LNCAP (cell line): Measurements from ENCODE around the gene RHBDF2.
A peak's percentile ranks its signal among the peaks of the same experiment; 100 is the strongest.

Experiments
- TF ChIP-seq, protein P1 (sequence below): fragments of 450-650 bp; IDR thresholded peaks from 2 replicates; pipeline ENCODE4 v1.5.1; 2017; ENCODE audit warnings: mild to moderate bottlenecking

The RHBDF2 gene

DNA sequence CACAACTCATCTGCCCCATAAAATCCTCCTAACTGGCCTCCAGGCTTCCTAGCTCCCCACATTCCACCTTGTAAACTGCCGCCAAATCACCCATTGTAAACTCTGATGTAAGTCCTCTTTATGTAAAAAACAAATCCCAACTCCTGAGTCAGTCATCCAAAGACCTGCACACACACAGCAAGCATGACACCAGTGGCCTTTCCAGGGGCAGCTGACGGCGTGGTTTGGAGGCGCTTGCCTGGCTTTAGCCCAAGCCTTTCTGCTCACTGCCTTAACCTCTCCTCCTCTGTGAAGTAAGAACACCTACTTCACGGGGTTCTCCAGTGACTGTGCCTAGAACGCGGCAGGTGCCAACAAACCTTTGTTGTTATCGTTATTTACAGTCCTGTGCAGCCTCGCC, 62.3 kb downstream of the RHBDF2 start:
- TF ChIP-seq, protein P1, sequence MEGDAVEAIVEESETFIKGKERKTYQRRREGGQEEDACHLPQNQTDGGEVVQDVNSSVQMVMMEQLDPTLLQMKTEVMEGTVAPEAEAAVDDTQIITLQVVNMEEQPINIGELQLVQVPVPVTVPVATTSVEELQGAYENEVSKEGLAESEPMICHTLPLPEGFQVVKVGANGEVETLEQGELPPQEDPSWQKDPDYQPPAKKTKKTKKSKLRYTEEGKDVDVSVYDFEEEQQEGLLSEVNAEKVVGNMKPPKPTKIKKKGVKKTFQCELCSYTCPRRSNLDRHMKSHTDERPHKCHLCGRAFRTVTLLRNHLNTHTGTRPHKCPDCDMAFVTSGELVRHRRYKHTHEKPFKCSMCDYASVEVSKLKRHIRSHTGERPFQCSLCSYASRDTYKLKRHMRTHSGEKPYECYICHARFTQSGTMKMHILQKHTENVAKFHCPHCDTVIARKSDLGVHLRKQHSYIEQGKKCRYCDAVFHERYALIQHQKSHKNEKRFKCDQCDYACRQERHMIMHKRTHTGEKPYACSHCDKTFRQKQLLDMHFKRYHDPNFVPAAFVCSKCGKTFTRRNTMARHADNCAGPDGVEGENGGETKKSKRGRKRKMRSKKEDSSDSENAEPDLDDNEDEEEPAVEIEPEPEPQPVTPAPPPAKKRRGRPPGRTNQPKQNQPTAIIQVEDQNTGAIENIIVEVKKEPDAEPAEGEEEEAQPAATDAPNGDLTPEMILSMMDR: no peak

DNA sequence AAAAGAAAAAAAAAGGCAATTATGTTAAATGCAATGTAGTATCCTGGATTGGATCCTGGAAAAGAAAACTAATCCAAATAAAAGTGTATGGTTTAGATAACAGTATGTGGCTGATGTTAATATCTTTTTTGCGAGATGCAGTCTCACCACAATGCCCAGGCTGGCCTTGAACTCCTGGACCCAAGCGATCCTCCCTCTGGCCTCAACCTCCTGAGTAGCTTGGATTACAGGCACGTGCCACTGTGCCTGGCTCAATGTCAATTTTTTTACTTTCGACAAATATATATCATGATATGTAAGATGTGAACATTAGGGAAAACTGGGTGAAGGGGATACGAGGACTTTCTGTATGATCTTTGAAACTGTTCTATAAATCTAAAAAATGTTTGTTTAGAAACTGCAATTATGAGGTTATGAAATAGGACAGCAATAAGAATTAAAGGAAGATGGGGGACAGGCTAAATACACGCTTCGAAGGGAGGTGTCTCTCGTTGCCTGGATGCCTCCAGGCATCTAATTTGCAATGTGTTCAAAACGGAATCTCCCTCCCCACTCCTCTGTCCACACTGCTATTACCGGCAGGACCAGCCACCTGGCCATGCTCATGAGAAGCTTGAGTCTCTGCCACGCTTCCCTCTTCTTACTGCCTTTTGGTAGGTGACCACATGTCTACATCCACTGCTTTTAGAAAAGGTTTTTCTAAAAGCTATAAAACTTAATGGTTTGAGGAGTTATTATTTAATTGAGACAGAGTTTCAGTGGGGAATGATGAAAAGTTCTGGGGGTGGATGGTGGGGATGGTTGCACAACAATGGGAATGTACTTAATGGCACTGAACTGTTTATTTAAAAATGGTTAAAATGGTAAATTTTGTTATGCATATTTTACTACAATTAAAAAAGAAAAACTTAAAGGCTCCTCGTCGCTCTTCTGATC, 63.5 kb downstream of the RHBDF2 start:
- TF ChIP-seq, protein P1: no peak

DNA sequence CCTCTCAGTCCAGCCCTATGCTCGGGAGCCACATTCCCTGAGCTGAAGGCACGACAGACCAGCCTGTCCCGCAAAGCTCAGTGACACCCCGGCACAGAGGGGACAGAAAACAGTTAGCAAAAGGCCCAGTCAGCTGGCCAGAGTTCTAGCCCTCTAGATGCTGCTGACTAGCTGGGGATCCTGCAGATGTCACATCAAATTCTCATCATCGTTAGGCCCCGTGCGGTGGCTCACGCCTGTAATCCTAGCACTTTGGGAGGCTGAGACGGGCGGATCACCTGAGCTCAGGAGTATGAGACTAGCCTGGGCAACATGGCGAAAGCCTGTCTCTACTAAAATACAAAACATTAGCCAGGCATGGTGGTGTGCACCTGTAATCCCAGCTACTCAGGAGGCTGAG, 65.5 kb downstream of the RHBDF2 start:
- TF ChIP-seq, protein P1: no peak

DNA sequence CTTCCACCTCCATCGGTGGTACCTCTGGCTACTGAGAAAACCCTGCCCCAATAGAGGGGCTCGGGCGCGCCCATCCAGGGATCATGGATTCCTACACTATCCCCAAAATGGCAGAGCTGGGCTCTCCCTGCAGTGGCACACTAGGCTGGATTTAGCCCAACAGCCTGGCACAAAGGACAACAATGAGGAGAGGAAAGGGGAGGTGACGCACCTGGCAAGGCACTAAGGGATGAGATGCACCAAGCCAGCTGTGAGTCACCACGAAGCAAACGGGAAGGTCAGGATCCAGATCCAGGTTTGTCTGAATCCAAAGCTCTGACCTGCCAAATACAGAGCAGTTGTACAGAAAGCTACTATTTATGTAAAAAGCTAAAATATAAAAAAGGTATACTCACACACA, 66.4 kb downstream of the RHBDF2 start:
- TF ChIP-seq, protein P1: no peak

- TF ChIP-seq, protein P1: no peak
These were observed 67.5 kb downstream of the RHBDF2 start for GRCh38 chr17:76433693-76434092.

GRCh38 chr17:76432712-76433336, 68.4 kb downstream of the RHBDF2 start:
- TF ChIP-seq, protein P1: peak; percentile 33; the same call in 1 of the 2 replicates

DNA sequence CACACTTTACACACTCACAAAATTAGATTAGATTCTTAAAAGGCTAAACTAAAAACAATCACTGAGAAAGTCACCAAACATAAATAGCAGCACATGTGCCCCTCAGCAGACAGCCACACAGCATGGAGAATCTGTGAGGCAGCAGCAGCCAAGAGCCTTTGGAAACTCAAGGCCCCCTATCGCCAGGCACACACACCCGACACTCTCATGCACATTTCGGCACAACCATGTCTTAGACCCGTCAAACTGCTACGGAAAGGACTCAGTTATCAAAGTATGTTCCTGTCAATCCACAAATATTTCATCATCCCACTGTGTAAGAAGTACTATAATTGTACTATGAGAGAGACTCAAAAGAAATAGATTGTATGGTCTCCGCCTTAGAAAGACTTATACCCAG, 69.2 kb downstream of the RHBDF2 start:
- TF ChIP-seq, protein P1: no peak
